Measurements from ENCODE around the gene PCSK1.

The PCSK1 gene

DNA sequence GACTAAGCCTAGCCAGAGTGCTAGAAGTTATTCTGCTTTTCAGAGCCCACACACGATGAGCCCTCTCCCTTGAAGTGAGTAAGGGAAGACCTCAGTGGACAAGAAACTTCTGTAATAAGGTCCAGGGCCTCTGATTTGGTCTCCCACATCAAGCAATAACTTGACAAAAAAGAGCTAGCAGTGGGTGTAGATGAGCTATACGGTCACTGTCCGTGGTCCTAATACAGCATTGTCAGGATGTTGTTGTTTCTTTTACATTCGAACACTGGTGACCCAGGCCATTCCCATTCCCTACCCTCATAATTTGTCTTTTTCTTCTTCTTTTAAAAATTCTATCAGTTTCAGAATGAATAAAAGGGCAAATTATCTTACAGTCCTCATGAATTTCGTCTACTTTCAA is 5.2 kb downstream of the PCSK1 start:
- H3K36me3 ChIP-seq (ENCODE audit: control insufficient read depth in 4 of 4, insufficient read depth in 4 of 4, low read length in 3 of 4), result no peaks in the 10 kb centered on the region
- H3K27ac ChIP-seq (ENCODE audit: insufficient read depth in 1 of 2, low read depth in 1 of 2, low read length in 2 of 2, poor library complexity in 1 of 2, severe bottlenecking in 2 of 2), result no peak overlapping the region
- H3K9me3 ChIP-seq (ENCODE audit: control extremely low read depth in 1 of 5, control insufficient read depth in 4 of 5, insufficient read depth in 2 of 5, low read depth in 1 of 5, low read length in 4 of 5), result peaks cover 0 to 8% (median 4%) of the 10 kb centered on the region in 5 experiments
- WGBS (ENCODE audit: insufficient coverage), result 44% methylated on average over 3 of the region's 5 CpGs
- no peaks in the 10 kb centered on the region for H3K4me1 ChIP-seq (ENCODE audit: control extremely low read depth in 1 of 4, control insufficient read depth in 4 of 4, insufficient read depth in 4 of 4, low read length in 3 of 4)
- ChIA-PET POLR2A (no interaction called here), CTCF (no interaction called here)
- H3K27me3 ChIP-seq (replicated peaks in 2 of 5; ENCODE audit: control insufficient read depth in 4 of 5, insufficient read depth in 5 of 5, low read length in 4 of 5), result peaks cover 4 to 35% (median 16%) of the 10 kb centered on the region in 5 experiments
- DNase-seq, result peak in 2 of 3 donors; percentile 8 to 15
- H3K4me3 ChIP-seq (ENCODE audit: control insufficient read depth in 1 of 7, extremely low read depth in 1 of 7, insufficient read depth in 4 of 7, low read depth in 2 of 7, low read length in 6 of 7), result no peak overlapping the region

DNA sequence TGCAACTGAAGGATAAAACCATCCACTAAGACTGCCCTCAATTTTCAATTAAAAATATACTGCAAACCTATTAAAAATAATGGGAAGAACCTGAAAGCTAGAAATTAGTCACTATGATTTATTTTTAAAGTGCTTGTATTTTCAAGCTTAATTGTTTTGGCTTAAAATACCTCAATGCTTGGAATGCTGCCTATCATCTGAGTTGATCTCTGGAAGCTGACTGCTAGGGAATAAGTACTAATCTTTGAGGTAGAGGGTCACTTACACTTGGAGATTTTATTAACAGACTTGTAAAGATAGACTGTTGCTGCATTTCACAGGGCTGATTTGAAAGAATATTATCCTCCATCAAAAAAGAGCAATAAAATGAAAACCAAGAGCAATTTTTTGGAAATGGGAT is 6.2 kb downstream of the PCSK1 start:
- DNase-seq, result no peak
- Histone ChIP-seq H3K9me3 (ENCODE audit: control extremely low read depth in 1 of 5, control insufficient read depth in 4 of 5, insufficient read depth in 2 of 5, low read depth in 1 of 5, low read length in 4 of 5) (peaks cover 0 to 4% (median 2%) of the 10 kb centered on the region in 5 experiments), H3K4me3 (ENCODE audit: control insufficient read depth in 1 of 7, extremely low read depth in 1 of 7, insufficient read depth in 4 of 7, low read depth in 2 of 7, low read length in 6 of 7) (no peak overlapping the region), H3K27ac (ENCODE audit: insufficient read depth in 1 of 2, low read depth in 1 of 2, low read length in 2 of 2, poor library complexity in 1 of 2, severe bottlenecking in 2 of 2) (no peak overlapping the region), H3K27me3 (replicated peaks in 2 of 5; ENCODE audit: control insufficient read depth in 4 of 5, insufficient read depth in 5 of 5, low read length in 4 of 5) (peaks cover 7 to 25% (median 12%) of the 10 kb centered on the region in 5 experiments), H3K4me1 (ENCODE audit: control extremely low read depth in 1 of 4, control insufficient read depth in 4 of 4, insufficient read depth in 4 of 4, low read length in 3 of 4) (no peaks in the 10 kb centered on the region), H3K36me3 (ENCODE audit: control insufficient read depth in 4 of 4, insufficient read depth in 4 of 4, low read length in 3 of 4) (no peaks in the 10 kb centered on the region)
- ChIA-PET CTCF (no interaction called here), POLR2A (interaction anchor here (0.6 kb wide), 1 partner anchor 79 kb away, joined by 3 read pairs; no protein-coding TSS in a partner anchor)

DNA sequence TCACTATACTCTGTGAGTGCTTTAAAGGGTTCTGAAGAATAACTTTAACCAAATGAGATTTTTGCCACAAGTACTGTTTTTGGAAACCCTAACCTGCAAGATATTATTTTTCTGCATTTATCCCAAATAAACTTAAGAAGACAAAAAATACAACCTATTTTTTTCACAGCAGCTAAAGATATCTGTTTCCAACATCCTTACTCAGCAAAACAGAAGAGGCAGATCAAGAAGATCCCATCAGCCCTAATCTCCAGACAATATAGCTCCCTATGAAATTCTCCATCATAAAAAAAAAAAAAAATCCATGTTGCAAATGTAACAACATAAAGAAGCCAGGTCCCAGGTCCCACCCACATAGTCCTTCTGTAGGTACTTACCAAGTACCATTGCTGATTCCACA is 7.6 kb downstream of the PCSK1 start:
- no peaks in the 10 kb centered on the region for H3K9me3 ChIP-seq (ENCODE audit: control extremely low read depth in 1 of 5, control insufficient read depth in 4 of 5, insufficient read depth in 2 of 5, low read depth in 1 of 5, low read length in 4 of 5)
- no peak for DNase-seq
- CTCF ChIA-PET, result interaction anchor here (0.7 kb wide), 1 partner anchor 32 kb away, joined by 3 read pairs; no protein-coding TSS in a partner anchor
- H3K4me3 ChIP-seq (ENCODE audit: control insufficient read depth in 1 of 7, extremely low read depth in 1 of 7, insufficient read depth in 4 of 7, low read depth in 2 of 7, low read length in 6 of 7), result no peak overlapping the region
- no peaks in the 10 kb centered on the region for H3K36me3 ChIP-seq (ENCODE audit: control insufficient read depth in 4 of 4, insufficient read depth in 4 of 4, low read length in 3 of 4)
- no peaks in the 10 kb centered on the region for H3K4me1 ChIP-seq (ENCODE audit: control extremely low read depth in 1 of 4, control insufficient read depth in 4 of 4, insufficient read depth in 4 of 4, low read length in 3 of 4)
- H3K27ac ChIP-seq (ENCODE audit: insufficient read depth in 1 of 2, low read depth in 1 of 2, low read length in 2 of 2, poor library complexity in 1 of 2, severe bottlenecking in 2 of 2), result no peak overlapping the region
- POLR2A ChIA-PET, result no interaction called here
- peaks cover 0 to 12% (median 8%) of the 10 kb centered on the region in 5 experiments for H3K27me3 ChIP-seq (replicated peaks in 2 of 5; ENCODE audit: control insufficient read depth in 4 of 5, insufficient read depth in 5 of 5, low read length in 4 of 5)

DNA sequence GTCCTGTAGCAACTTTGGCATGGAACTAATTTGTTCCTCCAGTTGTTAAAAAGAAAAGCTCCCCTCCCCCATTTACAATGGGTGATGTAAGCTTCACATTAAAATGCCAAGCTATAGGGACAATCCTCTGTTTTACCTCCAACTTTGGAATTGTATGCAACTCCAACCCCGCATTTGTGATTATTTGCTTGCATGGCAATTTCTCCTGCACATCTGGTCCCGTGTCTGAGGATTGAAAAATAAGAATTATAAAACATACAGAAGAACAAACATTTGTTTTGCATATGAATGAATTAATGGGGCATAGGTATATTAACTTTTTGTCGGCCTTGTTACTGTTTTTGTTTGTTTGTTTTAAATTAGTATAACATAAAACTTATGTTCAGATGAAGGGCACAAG is 17.2 kb downstream of the PCSK1 start:
- no peak for DNase-seq
- no peaks in the 10 kb centered on the region for H3K9me3 ChIP-seq (ENCODE audit: control extremely low read depth in 1 of 5, control insufficient read depth in 4 of 5, insufficient read depth in 2 of 5, low read depth in 1 of 5, low read length in 4 of 5)
- H3K4me1 ChIP-seq (ENCODE audit: control extremely low read depth in 1 of 4, control insufficient read depth in 4 of 4, insufficient read depth in 4 of 4, low read length in 3 of 4), result no peaks in the 10 kb centered on the region
- no CpG with 5 or more reads among the region's 3 CpGs for WGBS (ENCODE audit: insufficient coverage)
- H3K27ac ChIP-seq (ENCODE audit: insufficient read depth in 1 of 2, low read depth in 1 of 2, low read length in 2 of 2, poor library complexity in 1 of 2, severe bottlenecking in 2 of 2), result no peak overlapping the region
- CTCF ChIA-PET, result no interaction called here
- no peak overlapping the region for H3K4me3 ChIP-seq (ENCODE audit: control insufficient read depth in 1 of 7, extremely low read depth in 1 of 7, insufficient read depth in 4 of 7, low read depth in 2 of 7, low read length in 6 of 7)
- POLR2A ChIA-PET, result no interaction called here
- peaks cover 0 to 5% (median 0%) of the 10 kb centered on the region in 5 experiments for H3K27me3 ChIP-seq (replicated peaks in 2 of 5; ENCODE audit: control insufficient read depth in 4 of 5, insufficient read depth in 5 of 5, low read length in 4 of 5)
- no peaks in the 10 kb centered on the region for H3K36me3 ChIP-seq (ENCODE audit: control insufficient read depth in 4 of 4, insufficient read depth in 4 of 4, low read length in 3 of 4)

DNA sequence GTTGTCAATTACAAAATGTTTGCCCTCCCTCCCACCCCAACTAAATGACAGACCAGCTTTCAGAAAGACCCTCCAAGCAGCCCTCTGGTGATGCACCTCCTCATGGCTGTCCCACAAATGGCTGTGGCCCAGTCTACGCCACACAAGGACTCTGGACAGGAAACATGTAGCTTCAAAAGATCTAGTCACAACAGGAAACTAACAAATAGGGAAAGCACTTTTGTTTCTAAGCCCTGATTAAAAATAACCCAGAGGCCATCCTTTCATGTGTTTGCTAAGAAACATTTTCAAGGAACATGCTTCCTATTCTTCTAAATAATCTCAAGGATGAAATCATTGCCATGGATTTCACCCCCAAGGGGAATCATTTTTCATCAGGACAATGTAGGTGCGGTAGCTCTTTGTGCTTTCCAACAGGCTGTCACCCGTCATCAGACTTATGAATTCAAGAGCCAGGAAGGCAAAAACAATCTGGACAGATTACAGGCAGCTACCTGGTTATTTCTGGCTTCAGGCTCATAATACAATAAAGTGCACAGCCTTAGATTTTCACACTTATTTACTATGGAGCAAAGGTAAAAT is 20.1 kb downstream of the PCSK1 start:
- Histone ChIP-seq H3K27me3 (replicated peaks in 2 of 5; ENCODE audit: control insufficient read depth in 4 of 5, insufficient read depth in 5 of 5, low read length in 4 of 5) (peaks cover 0 to 5% (median 0%) of the 10 kb centered on the region in 5 experiments), H3K27ac (ENCODE audit: insufficient read depth in 1 of 2, low read depth in 1 of 2, low read length in 2 of 2, poor library complexity in 1 of 2, severe bottlenecking in 2 of 2) (no peak overlapping the region), H3K4me3 (ENCODE audit: control insufficient read depth in 1 of 7, extremely low read depth in 1 of 7, insufficient read depth in 4 of 7, low read depth in 2 of 7, low read length in 6 of 7) (no peak overlapping the region), H3K9me3 (ENCODE audit: control extremely low read depth in 1 of 5, control insufficient read depth in 4 of 5, insufficient read depth in 2 of 5, low read depth in 1 of 5, low read length in 4 of 5) (no peaks in the 10 kb centered on the region), H3K4me1 (ENCODE audit: control extremely low read depth in 1 of 4, control insufficient read depth in 4 of 4, insufficient read depth in 4 of 4, low read length in 3 of 4) (no peaks in the 10 kb centered on the region), H3K36me3 (ENCODE audit: control insufficient read depth in 4 of 4, insufficient read depth in 4 of 4, low read length in 3 of 4) (no peaks in the 10 kb centered on the region)
- POLR2A ChIA-PET, result no interaction called here
- CTCF ChIA-PET, result no interaction called here
- no peak for DNase-seq
- WGBS (ENCODE audit: insufficient coverage), result 84% methylated on average over 3 of the region's 3 CpGs

DNA sequence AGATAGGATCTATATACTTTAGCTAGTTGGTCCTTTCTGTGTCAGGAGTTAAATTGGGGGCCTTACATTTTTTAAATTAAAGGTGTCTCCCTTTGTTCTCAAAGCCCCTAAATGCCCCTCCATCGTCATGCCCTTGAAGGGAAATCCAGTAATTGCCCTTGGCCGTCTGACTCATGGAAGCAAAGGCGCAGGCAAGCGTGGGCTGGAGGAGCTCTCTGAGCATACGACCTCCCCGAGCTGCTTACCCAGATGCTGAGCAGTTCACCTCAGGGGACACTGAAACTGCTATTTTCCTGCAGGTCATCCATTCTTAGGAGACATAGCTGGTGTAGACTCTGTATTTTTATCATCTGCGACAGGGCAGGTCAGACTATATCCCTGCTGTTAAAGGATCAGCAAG is 23.0 kb downstream of the PCSK1 start:
- no peak for DNase-seq
- POLR2A ChIA-PET, result no interaction called here
- Histone ChIP-seq H3K9me3 (ENCODE audit: control extremely low read depth in 1 of 5, control insufficient read depth in 4 of 5, insufficient read depth in 2 of 5, low read depth in 1 of 5, low read length in 4 of 5) (no peaks in the 10 kb centered on the region), H3K4me3 (ENCODE audit: control insufficient read depth in 1 of 7, extremely low read depth in 1 of 7, insufficient read depth in 4 of 7, low read depth in 2 of 7, low read length in 6 of 7) (no peak overlapping the region), H3K4me1 (ENCODE audit: control extremely low read depth in 1 of 4, control insufficient read depth in 4 of 4, insufficient read depth in 4 of 4, low read length in 3 of 4) (no peaks in the 10 kb centered on the region), H3K27me3 (replicated peaks in 2 of 5; ENCODE audit: control insufficient read depth in 4 of 5, insufficient read depth in 5 of 5, low read length in 4 of 5) (peaks cover 0 to 3% (median 0%) of the 10 kb centered on the region in 5 experiments), H3K36me3 (ENCODE audit: control insufficient read depth in 4 of 4, insufficient read depth in 4 of 4, low read length in 3 of 4) (no peaks in the 10 kb centered on the region), H3K27ac (ENCODE audit: insufficient read depth in 1 of 2, low read depth in 1 of 2, low read length in 2 of 2, poor library complexity in 1 of 2, severe bottlenecking in 2 of 2) (no peak overlapping the region)
- CTCF ChIA-PET, result no interaction called here
- WGBS (ENCODE audit: insufficient coverage), result 90% methylated on average over 7 of the region's 7 CpGs

DNA sequence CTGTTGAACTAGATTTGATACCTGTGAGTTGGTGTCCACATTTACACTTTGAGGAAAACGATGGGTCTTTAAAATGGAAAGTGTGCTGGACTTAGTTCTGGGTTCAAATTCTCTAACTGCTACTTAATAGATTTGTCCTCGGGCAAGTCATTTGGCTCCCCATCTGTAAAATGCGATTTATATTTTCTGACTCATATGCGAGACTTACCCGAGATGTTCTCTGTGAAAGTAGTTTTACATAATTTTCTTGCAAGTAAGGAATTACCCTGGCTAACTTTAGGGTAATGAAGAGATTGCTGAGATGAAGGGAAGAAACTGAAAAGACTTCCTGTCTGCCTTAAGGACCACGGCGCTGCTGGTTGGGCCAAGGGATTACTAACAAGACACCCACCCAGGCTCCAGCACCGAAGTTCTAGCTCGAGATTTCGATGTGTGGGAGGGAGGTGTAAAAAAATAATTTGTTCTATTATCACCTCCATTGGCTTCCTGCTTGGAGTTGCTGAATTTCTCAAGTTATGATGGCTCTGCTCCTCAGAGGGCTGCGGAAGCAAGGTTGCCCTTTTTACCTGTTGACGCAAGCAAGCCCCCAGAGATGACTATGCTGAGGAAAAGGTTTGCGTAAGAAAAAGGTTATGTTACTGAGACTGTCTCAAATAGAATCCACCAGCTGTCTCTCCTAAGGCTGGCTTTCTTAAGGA is 24.1 kb downstream of the PCSK1 start:
- no peaks in the 10 kb centered on the region for H3K9me3 ChIP-seq (ENCODE audit: control extremely low read depth in 1 of 5, control insufficient read depth in 4 of 5, insufficient read depth in 2 of 5, low read depth in 1 of 5, low read length in 4 of 5)
- no peak overlapping the region for H3K4me3 ChIP-seq (ENCODE audit: control insufficient read depth in 1 of 7, extremely low read depth in 1 of 7, insufficient read depth in 4 of 7, low read depth in 2 of 7, low read length in 6 of 7)
- ChIA-PET POLR2A (no interaction called here), CTCF (no interaction called here)
- H3K27me3 ChIP-seq (replicated peaks in 2 of 5; ENCODE audit: control insufficient read depth in 4 of 5, insufficient read depth in 5 of 5, low read length in 4 of 5), result peaks cover 0 to 3% (median 0%) of the 10 kb centered on the region in 5 experiments
- no peak for DNase-seq
- WGBS (ENCODE audit: insufficient coverage), result 97% methylated on average over 9 of the region's 13 CpGs
- H3K36me3 ChIP-seq (ENCODE audit: control insufficient read depth in 4 of 4, insufficient read depth in 4 of 4, low read length in 3 of 4), result no peaks in the 10 kb centered on the region
- H3K27ac ChIP-seq (ENCODE audit: insufficient read depth in 1 of 2, low read depth in 1 of 2, low read length in 2 of 2, poor library complexity in 1 of 2, severe bottlenecking in 2 of 2), result no peak overlapping the region
- no peaks in the 10 kb centered on the region for H3K4me1 ChIP-seq (ENCODE audit: control extremely low read depth in 1 of 4, control insufficient read depth in 4 of 4, insufficient read depth in 4 of 4, low read length in 3 of 4)
